ENCODE measurements around the gene CRTAC1.

GRCh38 chr10:97895915-97896314, 134.5 kb downstream of the CRTAC1 start:
- TF ChIP-seq MEF2B (IDR thresholded peaks at IDR 0.05; ENCODE audit: partially characterized antibody, poor library complexity, severe bottlenecking) (no peak), USF2 (IDR thresholded peaks at IDR 0.05; ENCODE audit: borderline replicate concordance, low read depth, low read length) (no peak), CTCF (IDR thresholded peaks at IDR 0.05 in 2 of 3, conservative IDR thresholded peaks at IDR 0.05 in 1 of 3; ENCODE audit: control insufficient read depth in 2 of 3, extremely low read depth in 1 of 3, insufficient read depth in 1 of 3, low read depth in 3 of 3, low read length in 3 of 3) (no peak), SMC3 (IDR thresholded peaks at IDR 0.05; ENCODE audit: borderline replicate concordance, low read length) (no peak), JUND (IDR thresholded peaks at IDR 0.05; ENCODE audit: low read depth, low read length) (no peak), POLR2A (IDR thresholded peaks at IDR 0.05; ENCODE audit: low read depth, low read length) (no peak), NFYB (IDR thresholded peaks at IDR 0.05; ENCODE audit: insufficient read depth, low read depth, low read length) (no peak), REST (IDR thresholded peaks at IDR 0.05; ENCODE audit: low read depth, low read length) (no peak), RUNX3 (IDR thresholded peaks at IDR 0.05; ENCODE audit: low read length) (no peak), POLR2AphosphoS5 (IDR thresholded peaks at IDR 0.05; ENCODE audit: low read length) (no peak), MYC (IDR thresholded peaks at IDR 0.05; ENCODE audit: insufficient read depth, insufficient read length, insufficient replicate concordance, low read length, severe bottlenecking) (no peak), SMAD1 (IDR thresholded peaks at IDR 0.05; ENCODE audit: low read depth, partially characterized antibody) (no peak), HDGF (IDR thresholded peaks at IDR 0.05) (no peak)

All from GM12878 (cell line).